ENCODE data around the gene CHRNE.
A peak's percentile ranks its signal among the peaks of the same experiment; 100 is the strongest.

Gene CHRNE

DNA sequence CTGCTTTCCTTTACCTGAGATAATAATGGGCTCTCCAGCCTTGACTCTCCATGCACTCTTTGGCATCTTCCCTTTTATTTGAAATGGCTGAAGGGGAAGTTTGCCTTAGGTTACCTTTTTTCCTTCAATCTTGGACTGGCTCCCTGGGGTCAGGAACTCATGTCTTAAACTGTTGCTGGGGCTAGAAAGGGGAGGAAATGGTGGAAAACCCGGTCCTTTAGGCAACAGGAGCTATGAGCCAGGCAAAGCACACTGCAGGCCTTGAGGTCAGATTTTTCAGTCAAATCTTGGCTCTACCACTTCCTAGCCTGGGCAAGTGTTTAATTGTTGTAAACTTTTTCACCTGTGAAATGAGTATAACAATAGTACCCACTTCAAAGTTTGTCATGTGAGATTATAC is 39.6 kb downstream of the CHRNE start:
- no peak overlapping the region for H3K4me3 ChIP-seq (replicated peaks in 1 of 2; ENCODE audit: low read depth in 2 of 2, low read length in 2 of 2)
- no peak for DNase-seq (ENCODE audit: low read depth in 2 of 2)
- TF ChIP-seq, protein P1, sequence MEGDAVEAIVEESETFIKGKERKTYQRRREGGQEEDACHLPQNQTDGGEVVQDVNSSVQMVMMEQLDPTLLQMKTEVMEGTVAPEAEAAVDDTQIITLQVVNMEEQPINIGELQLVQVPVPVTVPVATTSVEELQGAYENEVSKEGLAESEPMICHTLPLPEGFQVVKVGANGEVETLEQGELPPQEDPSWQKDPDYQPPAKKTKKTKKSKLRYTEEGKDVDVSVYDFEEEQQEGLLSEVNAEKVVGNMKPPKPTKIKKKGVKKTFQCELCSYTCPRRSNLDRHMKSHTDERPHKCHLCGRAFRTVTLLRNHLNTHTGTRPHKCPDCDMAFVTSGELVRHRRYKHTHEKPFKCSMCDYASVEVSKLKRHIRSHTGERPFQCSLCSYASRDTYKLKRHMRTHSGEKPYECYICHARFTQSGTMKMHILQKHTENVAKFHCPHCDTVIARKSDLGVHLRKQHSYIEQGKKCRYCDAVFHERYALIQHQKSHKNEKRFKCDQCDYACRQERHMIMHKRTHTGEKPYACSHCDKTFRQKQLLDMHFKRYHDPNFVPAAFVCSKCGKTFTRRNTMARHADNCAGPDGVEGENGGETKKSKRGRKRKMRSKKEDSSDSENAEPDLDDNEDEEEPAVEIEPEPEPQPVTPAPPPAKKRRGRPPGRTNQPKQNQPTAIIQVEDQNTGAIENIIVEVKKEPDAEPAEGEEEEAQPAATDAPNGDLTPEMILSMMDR (IDR thresholded peaks at IDR 0.05; ENCODE audit: low read depth, low read length) = no peak

DNA sequence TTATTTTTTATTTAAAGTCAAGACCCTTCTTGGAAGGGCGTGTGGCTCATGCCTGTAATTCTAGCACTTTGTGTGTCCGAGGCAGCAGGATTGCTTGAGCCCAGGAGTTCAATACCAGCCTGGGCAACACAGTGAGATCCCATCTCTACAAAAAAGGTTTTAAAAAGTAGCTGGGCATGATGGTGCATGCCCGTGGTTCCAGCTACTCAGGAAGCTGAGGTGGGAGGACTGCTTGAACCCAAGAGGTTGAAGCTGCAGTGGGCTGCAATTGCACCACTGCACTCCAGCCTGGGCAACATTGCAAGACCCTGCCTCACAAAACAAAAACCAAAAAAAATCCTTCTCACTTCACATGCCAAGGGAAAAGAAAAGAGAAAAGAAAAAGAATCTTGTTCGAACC is 40.2 kb downstream of the CHRNE start:
- H3K4me3 ChIP-seq (replicated peaks in 1 of 2; ENCODE audit: low read depth in 2 of 2, low read length in 2 of 2) = no peak overlapping the region
- DNase-seq (ENCODE audit: low read depth in 2 of 2) = no peak
- TF ChIP-seq, protein P1 (IDR thresholded peaks at IDR 0.05; ENCODE audit: low read depth, low read length) = no peak

DNA sequence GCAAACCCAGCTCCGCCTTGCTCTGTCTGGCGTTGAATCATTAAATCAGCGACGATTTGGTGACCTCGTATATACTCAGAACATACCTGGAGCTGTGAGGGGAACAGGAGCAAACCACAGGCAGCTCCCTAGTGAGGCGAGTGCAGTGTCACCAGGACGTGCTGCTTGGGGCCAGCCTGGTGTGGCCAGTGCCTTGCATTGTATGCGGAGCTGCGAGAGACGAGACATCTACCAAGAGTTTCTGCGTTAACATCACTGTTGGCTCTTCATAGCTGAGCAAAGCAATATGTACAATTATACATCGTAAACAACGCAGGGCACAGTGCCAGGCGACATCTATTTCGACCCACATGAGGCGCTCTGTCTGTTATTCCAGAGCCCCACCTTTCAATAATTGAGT is 41.8 kb downstream of the CHRNE start:
- H3K4me3 ChIP-seq (replicated peaks in 1 of 2; ENCODE audit: low read depth in 2 of 2, low read length in 2 of 2) = no peak overlapping the region
- TF ChIP-seq, protein P1 (IDR thresholded peaks at IDR 0.05; ENCODE audit: low read depth, low read length) = no peak
- no peak for DNase-seq (ENCODE audit: low read depth in 2 of 2)

DNA sequence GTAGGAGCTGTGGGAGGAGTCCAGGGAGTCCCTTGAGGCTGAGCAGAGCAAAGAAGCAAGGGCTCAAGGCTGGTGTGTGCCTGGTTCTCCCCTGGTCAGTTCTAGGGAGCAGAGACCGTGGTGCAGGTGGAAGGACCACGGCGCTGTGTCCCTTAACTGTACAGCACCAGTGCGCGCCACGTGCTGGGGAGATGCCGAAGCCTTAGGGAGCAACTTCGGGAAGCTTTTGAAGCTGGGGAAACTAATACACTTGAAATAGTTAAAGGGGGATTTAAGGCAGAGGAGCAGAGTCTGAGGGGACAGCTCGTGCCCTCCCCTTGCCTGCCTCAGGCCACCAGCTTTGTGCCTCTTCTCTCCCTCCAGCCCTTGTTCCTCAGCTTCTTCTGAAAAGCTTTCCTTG is 42.2 kb downstream of the CHRNE start:
- TF ChIP-seq, protein P1 (IDR thresholded peaks at IDR 0.05; ENCODE audit: low read depth, low read length) = no peak
- DNase-seq (ENCODE audit: low read depth in 2 of 2) = no peak
- H3K4me3 ChIP-seq (replicated peaks in 1 of 2; ENCODE audit: low read depth in 2 of 2, low read length in 2 of 2) = no peak overlapping the region

DNA sequence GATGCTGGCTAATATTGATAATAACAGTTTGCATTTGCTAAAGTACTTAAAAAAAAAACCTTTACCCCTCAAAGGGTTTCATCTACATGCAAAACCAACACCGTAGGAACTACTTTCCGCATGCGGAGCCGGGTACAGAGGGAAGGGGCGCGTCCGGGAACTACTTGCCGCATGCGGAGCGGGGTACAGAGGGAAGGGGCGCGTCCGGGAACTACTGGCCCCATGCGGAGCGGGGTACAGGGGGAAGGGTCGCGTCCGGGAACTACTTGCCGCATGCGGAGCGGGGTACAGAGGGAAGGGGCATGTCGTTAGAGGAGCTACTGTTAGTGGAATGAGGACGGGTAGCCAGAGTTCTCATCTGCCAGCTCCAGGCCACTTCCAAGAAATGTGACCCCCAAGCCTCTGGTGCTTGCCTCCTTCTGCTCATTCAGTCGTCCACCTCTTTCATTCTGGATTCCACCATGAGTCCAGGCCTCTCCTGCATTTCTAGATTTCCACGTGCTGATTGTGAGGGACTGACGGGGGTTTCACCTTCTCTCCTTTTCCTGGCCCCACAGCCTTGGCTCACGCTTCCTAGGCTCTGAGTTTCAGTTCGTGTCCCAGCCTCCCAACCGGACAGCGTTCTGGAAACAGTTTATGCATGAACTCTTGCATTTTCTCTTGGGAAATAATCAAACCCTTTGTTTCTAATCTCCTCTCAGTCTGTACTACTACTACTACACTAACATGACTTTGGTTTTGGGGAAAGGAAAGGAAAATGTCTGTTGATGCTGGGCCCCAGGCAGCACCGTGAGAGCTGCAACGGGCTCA is 42.9 kb downstream of the CHRNE start:
- no peak overlapping the region for H3K4me3 ChIP-seq (replicated peaks in 1 of 2; ENCODE audit: low read depth in 2 of 2, low read length in 2 of 2)
- TF ChIP-seq, protein P1 (IDR thresholded peaks at IDR 0.05; ENCODE audit: low read depth, low read length) = no peak
- peak in 1 of 2 donors; percentile 51 for DNase-seq (ENCODE audit: low read depth in 2 of 2)

DNA sequence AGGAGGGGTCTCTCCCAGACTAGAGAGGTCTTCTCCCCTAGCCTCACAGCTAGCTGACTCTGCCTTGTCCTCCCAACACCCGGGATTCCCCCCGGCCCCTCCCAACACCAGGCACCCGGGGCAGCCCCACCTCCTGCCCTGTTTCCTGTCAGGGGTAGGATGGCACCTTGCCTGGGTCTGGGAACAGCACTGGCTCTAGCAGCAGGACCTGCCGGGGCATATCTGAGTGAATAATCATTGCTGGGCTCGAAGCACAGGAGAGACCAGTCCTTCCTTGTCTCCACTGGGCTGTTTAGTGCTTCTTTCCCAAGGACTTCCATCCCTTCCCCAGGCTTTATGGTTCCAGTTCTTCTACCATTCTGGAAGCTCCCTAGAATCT is 44.0 kb downstream of the CHRNE start:
- no peak overlapping the region for H3K4me3 ChIP-seq (replicated peaks in 1 of 2; ENCODE audit: low read depth in 2 of 2, low read length in 2 of 2)
- TF ChIP-seq, protein P1 (IDR thresholded peaks at IDR 0.05; ENCODE audit: low read depth, low read length) = no peak
- DNase-seq (ENCODE audit: low read depth in 2 of 2) = peak; percentile 38 to 47

Measured in cardiac fibroblast (primary cell).